H1 (cell line): ENCODE measurements around the gene PNMA6A. TPM values are rescaled to one million over a fixed set of nuclear protein-coding genes. Genes with fewer than 3 reads are reported as not detected.

Source experiments
- SIRT6 ChIP-seq: IDR thresholded peaks from one replicate; pipeline ENCODE4 v1.7.1; 2012; ENCODE audit warnings: low read length, inconsistent platforms
- SP4 ChIP-seq: IDR thresholded peaks from 2 replicates; pipeline ENCODE4 v1.6.1; 2012; ENCODE audit warnings: low read length, inconsistent platforms
- polyA plus RNA-seq, 7 experiments: library from polyadenylated mRNA; depleted of rRNA in 3 of 7; stranded (reverse) in 5 of 7; unstranded in 2 of 7; fragments of >200 nt in 5 of 7; fragments of 200-250 nt in 2 of 7; gene quantifications; 1 replicate in 5 of 7; 2 replicates in 1 of 7; 4 replicates in 1 of 7; pipeline versions ENCODE4 v1.2.1 to v1.2.3, GENCODE V29; 2011 to 2013; ENCODE audit warnings: missing spikeins in 2 of 7, mixed read lengths in 2 of 7
- total RNA-seq: library from RNA; stranded (reverse); fragmentation: NEBNext Ultra II Directional; extraction: Animal tissue kit (Norgen Biotek cat#: 25700); gene quantifications from 2 replicates; pipeline ENCODE4 v1.2.1, GENCODE V29; 2021

The PNMA6A gene
- total and polyA plus RNA-seq, 2 of the 8 experiments (the other 6 are each of a cell fraction or from before 2014, with no cell fraction given) = 2.2 to 5.7 TPM

GRCh38 chrX:153060095-153060445 lies 12.2 kb upstream of the PNMA6A start (continued):
- TF ChIP-seq SIRT6 (no peak), SP4 (no peak)
